OCI-M2 (cell line): ENCODE results near the gene DNAH5.
"Not testable (repeated sequence)": the region's sequence is repeated elsewhere in the genome, so short reads cannot be mapped to it uniquely, and the experiment has no call there.

Source experiments
- DNase-seq: peaks from one replicate; lab custom pipeline; 2025; ENCODE audit not compliant: unreplicated experiment; lab: John Stamatoyannopoulos, UW

DNAH5 gene

DNA sequence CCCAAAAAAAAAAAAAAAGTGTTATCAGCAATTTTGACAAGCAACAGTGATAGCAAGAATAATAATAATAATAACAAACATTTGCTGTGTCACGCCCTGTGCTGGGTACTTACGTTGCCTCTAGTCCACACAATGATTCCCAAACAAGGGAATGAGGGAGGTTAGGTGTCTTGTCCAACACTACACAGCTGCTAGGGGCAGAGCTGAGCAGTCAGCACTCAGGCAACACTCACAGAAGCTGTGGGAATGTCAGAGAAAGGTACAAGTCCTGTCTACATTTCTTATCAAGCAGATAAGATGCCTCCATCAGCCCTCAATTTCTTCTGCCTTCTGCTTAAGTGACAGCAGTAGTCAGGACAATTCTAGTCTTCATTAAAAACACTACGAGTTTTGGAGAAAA, 111.0 kb downstream of the DNAH5 start:
- DNase-seq, result no peak

DNA sequence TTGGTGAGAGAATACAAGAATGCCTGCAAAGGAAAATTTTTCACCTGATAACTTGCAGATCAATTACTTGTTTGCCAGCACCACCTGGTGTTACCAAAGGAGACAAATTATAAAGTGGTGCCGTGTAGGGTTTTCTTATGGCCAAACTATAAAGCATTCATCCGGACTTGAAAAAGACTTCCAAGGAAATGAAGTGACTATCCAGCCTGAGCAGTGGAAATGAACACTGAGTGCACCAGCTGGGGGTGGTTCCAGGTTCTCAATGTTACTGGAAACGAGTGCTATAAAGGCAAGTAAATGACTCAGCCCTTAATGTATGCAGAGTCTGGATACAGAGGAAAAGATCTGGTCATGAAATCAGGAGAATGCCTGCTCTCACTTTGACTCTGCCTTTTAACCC, 113.1 kb downstream of the DNAH5 start:
- DNase-seq, result no peak

DNA sequence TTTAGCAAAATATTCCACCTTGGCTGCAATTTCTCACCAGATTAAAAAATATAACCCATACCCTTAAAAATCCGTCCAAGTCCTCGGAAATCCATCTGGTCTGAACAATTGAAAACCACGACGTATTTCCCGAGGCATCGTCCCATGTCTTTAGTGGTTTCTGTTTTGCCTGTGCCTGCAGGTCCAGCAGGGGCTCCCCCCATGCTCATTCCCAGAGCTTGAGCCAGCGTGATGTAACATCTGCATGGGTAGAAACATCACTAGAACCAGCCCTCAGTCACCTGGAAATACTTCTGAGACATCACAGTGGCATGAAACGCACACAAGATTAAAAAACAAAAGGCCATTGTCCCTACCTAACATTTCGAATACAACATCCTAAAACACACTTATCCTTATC, 114.0 kb downstream of the DNAH5 start:
- DNase-seq, result no peak

DNA sequence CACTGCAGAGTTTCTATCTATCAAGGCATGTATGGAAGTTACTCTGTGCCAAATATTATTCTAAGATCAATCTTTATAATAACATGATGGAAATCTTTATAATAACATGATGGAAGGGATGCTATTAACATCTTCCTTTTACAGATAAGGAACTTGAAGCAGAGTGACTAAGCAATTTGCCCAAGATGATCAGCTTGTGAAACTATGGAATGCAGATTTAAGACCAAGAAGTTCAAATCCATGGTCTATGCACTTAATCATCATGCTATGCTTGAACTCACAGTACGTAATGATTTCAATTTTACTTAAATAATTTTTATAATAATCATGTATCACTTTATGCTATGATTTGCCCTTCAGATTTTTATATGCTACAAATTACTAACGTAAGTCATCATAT, 123.1 kb downstream of the DNAH5 start:
- no peak for DNase-seq

DNA sequence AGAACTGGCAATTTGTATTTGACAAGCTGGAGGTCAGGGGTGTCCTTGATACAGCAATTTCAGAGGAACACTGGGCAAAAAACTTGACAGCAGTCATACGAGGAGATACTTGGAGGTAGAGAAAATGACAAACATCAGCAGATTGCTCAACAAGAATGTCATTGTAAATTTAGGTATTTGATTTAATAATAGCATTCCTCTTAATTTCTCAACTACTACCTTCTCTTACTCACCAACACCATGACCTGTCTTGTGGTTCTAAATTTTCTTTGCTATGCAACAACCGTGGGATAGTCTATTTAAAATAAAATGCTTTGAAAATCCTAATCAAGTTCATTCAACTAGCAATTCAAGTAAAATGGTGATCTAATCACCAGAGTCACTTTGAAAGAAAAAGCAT, 128.4 kb downstream of the DNAH5 start:
- DNase-seq, result no peak

DNA sequence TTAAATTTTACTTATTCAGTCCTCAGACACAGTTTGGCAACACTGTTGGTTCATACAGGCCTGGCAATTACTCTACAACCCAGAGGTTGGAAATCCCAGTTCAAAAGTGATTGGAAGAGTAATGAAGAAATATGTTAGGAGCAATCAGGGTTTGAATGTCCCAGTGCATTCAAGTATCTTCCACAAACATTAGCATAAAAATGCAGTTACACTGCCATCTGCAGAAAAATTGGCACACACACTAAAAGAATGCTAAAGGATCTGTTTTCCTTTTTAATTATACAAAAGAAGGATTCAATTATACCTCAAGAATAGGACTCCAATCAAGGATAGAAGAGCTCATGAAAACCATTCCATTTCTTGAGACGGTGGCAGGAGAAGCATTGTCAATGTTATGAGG, 130.2 kb downstream of the DNAH5 start:
- no peak for DNase-seq

DNA sequence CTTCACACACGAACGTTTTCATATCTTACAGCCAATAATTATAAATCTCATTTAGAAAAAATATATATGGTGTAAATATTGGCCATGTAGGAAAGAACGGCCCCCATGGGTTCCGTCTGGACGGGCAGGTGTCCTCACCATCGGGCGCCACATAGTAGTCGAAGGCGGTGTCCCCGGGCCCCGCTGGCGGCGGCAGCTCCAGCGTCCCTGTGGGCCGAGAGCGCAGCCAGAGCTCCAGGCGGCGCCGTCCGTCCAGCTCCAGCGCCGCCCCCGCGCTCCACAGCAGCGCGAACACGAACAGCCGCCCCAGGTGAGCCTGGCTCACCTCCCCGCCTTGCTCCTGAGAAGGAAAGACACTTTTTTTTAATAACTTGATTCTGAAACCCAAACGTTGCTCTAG, 134.6 kb downstream of the DNAH5 start:
- DNase-seq, result no peak

DNA sequence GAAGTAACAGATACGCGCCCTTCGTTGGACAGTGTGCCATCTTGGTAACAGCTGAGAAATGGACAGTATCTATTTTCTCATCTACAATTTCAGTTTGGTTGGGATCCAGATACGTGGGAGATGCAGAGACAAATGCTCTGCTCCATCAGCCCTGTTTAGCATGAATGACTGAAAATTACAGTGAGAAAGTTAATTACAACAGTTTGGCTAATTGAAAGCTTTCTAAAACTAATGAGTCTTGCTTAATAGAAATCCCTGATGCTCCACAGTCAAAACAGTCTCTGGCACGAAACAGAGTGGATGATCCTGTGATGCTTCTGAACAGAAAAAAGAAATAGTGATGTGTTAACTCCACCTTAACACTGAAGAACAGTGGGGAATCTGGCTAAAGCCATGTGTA, 140.2 kb downstream of the DNAH5 start:
- no peak for DNase-seq

DNA sequence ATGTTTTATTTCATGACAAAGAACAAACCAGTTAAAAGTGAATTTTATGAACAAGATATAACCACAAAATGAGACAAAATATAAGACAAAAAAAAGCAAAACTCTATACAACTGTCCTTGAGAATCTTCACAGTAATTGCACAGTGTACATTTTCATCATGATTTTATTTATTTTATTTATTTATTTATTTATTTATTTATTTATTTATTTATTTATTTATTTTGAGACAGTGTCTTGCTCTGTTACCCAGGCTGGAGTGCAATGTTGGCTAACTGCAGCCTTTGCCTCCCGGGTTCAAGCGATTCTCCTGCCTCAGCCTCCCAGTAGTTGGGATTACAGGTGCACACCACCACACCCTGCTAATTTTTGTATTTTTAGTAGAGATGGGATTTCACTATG, 145.9 kb downstream of the DNAH5 start:
- DNase-seq, result not testable (repeated sequence)

DNA sequence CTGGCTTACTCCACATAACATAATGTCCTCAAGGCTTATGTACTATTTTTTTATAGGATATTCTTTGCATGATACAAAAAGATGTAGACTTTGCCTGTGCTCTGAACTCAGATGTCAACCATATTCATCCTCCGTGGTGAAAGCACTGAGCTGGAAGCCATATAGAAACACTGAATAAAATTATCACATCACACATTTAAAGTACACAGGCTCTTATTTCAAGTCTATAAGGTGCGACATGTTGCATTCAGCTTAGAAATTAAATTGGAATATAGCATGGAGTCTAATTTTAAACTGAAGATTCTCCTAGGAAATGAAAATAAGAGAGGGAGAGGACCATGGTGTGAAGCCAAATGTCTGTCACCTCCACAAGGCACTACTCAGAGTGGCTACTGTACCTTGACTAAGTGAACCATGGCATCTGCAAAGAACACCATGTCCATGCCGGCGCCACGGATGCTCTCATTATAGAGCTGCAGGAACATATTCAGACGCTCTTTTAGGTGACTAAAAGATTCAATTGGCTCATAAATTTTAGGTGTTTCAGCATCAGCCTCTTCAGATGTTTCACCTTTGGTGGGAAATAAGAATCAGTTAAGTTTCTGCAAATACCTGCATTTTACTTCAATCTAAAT, 158.6 kb downstream of the DNAH5 start:
- no peak for DNase-seq

DNA sequence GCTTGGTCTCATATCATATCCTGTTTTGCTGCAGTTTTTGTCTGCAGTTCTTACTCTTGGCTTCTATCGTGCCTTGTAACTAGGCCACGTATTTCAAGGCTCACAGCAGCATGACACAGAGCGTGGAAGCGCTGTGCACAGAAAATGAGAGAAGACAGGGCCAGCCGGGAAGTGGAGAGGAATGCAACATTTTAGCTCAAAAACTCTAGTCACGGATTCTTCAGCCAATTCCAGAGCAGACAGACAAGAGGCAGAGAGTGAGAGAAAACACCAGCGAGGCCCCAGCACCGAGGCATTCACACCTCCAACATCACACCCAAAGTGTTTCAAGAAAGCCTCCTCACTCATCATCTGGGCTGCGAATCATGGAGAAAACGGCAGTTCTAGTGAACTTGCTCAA, 160.8 kb downstream of the DNAH5 start:
- no peak for DNase-seq

DNA sequence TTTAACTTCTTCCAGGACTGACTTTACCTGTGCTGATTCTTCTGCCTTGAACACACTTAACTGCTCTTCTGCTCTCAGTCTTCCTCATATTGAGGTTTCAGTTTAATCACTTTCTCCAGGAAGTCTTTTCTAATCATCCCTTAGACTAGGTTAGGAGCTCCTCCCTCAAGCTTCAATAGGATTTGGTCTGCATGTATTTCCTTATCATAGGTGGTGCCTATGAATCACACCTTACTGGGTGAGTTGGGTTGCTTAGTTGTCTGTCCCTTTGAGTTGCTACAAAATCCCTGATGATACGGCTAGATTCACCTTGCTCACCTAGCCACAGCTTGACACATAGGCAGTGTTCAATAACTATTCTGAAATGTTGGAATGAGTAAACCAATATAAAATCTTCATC, 164.4 kb downstream of the DNAH5 start:
- DNase-seq, result no peak

DNA sequence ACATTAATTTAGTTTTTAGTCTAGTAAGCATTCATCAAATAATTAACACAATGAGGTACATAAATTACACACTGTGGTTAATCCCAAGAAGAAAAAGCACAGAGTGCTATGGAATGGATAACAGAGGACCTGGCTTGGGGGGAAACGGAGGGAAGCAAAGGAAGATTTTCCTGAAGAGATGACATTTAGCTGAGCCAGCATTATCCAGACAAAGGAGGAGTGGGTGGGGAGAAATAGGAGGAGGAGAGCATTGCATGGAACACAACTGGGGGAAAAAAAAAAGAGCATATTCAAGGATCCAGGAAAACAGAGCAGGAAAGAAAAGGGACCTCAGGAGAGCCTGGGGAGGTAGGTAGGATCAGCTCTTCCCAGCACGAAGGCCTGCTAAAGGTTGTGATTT, 170.8 kb downstream of the DNAH5 start:
- DNase-seq, result no peak

DNA sequence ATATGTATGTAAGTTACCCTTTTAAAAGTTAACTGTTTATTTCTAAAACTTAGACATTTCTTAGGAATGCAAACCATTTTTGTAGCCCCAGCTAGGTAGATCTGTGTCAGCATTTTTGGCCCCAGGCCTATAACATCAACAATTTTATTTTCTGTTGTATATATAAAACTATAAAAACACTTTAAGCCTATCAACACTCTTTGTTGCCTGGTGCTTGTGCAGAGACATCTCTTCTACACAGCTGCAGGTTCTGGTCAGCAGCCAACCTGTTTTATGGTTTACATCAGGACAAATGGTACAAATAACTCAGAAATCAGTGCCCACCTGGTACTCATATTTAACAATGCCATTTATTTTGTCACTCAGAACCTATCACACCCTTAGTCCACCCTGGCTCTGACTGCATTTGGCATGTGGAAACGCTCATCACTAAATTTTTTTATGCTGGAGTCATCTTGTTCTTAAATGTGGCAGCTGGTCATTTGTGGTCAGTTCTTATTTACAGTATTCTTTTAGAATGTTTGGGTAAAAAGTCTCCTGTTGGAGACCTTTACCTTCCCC, 173.4 kb downstream of the DNAH5 start:
- DNase-seq, result no peak

DNA sequence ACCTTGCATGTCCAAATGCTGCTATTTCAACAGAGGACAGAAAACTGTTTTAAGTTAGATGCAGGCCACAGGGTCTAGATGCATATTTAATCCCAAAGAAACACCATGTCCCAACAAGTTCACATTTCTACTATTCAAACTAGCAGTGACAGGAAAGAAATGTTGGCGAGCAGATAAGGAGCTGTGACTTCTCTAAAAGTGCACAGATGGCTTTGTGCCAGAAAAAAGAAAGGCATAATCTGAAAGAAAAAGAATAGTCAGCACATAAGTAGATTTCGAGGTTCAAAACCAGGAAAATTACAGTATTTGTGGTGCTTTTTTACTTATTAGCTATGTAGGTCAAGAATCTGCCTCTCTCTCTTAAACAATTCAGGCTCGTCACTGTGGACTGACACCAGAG, 178.3 kb downstream of the DNAH5 start:
- no peak for DNase-seq

DNA sequence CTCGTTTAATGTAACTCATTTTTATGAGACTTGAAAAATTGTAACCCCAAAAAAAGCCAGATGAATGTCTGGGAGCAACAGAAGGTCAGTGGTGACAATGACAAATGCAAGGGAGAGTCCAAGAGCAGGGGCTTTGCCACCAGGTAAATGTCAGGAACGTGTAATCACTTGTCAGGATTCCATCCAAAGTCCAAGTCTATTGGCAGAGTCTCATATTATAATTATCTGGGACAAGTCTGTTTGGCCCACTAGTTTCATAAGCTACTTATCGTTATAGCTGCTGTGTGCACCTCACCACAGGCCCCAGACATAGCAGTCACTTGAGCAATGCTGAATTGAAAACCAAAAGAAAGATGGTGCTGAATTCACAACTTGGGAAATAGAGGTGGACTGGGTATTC, 180.8 kb downstream of the DNAH5 start:
- no peak for DNase-seq

DNA sequence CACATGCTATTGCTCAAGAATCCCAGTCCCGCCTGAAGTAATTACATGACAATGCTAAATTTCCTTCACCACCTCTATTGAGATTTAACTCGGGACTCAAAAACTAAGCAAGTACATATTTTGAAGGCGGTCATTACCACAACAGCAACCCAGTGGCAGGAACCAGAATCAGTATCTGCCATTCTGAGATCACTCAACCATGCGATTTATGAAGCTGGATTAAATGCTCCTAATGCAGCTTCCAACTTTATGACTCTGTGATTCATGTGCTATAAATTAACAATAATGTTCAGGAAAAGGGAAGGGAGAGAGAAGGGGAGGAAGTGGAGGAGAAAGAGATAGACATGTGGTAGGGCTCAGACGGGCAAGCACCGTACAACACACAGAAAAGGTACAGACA, 194.7 kb downstream of the DNAH5 start:
- no peak for DNase-seq

DNA sequence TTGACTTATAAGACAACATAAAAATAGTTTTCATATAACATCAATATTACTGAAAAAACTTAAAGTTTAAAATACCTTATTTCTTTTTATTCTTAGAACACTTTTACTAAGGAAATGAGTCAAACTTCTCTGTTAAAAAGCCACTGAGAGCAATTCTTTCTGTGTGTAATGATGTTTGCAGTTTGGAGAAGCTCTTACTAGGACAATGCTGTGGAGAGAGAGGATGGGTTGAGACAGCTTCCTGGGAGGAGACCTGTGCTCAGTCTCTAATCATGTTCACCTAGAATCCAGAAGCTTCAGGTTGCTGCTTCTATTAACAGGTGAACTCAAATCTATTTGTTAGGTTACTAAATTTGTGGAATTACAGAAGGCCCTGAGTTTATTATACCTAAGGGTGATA, 198.5 kb downstream of the DNAH5 start:
- DNase-seq, result no peak

DNA sequence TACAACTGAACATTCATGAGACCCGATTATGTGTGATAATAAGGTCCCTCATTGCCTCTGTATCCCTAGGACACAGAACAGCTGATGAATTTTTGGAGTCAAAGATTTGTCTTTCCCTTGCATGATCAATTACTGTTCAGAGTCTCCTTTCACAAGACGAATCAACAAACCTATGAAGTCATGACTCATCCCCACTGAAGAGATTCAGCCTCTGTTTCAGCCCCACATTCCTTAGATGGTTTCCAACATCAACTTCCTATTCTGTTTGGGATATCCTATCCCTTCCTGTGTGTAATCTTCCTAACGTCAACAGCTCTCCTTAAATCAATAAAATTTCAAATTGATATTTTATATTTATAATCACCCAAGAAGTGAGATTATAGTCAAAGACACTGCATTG, 199.0 kb downstream of the DNAH5 start:
- no peak for DNase-seq

DNA sequence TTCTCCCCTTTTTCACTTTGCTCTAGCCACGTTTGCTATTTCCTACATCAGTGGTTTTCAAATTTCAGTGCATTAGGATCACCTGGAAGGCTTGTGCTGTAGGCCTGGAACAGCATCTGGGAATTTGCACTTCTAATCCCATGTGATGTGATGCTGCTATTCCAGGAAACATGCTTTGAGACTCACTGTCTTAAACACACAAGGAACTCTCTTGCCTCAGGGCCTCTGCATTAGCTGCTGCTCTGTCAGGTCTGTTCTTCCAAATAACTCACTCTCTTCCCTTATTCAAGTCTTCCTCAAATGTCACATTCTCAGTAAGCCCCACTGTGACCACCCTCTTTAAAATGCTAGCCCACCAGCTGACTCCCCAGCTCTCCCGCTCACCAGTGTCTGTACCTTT, 204.0 kb downstream of the DNAH5 start:
- no peak for DNase-seq

DNA sequence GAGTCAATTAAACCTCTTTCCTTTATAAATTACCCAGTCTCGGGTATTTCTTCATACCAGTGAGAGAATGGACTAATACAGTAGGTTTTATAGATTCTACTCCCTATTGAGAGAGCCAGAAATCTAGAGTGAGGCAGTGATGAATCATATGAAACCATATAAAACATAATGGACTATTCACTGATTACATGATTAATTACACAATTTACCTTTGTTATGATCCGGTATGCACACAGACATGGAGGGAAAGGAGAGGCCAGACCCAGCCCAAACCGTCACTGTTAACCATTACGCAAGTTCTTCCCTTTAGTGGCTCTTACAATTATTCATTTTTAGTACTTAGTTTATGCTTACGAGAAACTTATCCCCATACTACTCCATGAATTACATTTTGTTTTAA, 205.0 kb downstream of the DNAH5 start:
- DNase-seq, result no peak

DNA sequence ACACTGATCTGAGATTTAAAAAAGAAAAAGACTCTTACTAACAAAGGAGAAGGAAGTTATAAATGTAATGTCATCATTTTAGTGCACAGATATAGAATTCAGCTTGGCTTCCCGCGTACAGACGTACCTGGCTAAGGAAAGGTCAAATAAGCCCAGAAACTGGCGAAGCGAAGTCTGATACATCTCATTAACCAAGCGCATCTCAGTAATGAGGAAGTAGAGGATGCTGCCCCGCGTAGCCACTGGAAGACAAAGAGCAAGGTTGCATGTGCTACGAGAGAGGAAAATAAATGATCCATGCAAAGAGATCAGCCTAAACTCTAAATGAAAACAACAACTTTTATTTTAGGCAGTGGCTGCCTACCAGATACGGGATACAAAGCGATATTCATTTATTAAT, 208.8 kb downstream of the DNAH5 start:
- DNase-seq, result no peak

DNA sequence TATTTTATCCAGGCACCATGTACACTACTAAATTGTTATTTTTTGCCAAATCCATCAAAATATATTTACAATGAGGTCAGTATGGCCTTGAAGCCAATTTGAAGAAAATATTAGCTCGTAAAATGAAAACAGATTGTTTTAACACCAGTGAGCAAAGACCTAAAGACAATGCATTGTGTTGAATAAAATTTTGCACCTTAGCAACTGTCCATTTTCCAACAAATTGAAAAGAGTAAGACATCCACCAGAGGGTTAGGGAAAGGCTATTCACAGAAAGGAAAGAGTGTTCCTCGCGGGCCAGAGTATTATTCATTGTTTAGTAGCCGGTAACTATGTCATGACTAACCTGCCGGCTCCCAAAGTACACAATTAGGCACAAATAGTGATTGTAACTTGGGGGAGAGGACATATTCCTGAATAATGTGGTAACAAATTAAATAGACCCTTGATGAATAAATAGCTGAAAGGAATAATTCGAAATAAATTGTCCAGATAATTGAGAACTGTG, 213.3 kb downstream of the DNAH5 start:
- DNase-seq, result no peak
